Caco-2 (cell line): ENCODE data around the gene CXCR5. TPM values are rescaled to one million over a fixed set of nuclear protein-coding genes. Genes with fewer than 3 reads are reported as not detected.

ENCODE experiments used
- BruUV-seq: library from RNA; stranded (reverse); fragments of 400-500 nt; replicated peaks from 2 replicates; lab custom pipeline; 2021; lab: Mats Ljungman, UMichigan
- CTCF ChIA-PET: fragments of 300-600 bp; sonication (Branson Sonifier 250); formaldehyde crosslinking; loops from one replicate; lab custom pipeline; 2022; ENCODE audit warnings: antibody characterized with exemption; lab: Charles Lee
- POLR2A ChIA-PET: fragments of 300-600 bp; sonication (Branson Sonifier 250); formaldehyde crosslinking; loops from one replicate; lab custom pipeline; 2022; ENCODE audit warnings: antibody characterized with exemption; lab: Charles Lee
- DNase-seq, 2 experiments: peaks; one replicate each; pipeline versions ENCODE4 v3.0.0 to v3.0.0-alpha.2; 2020 to 2022
- H3K27me3 ChIP-seq: replicated peaks from 2 replicates; pipeline ENCODE4 v1.6.0; 2011; ENCODE audit warnings: low read length; ENCODE audit not compliant: control insufficient read depth, insufficient read depth
- H3K36me3 ChIP-seq: 2 replicates; pipeline ENCODE4 v1.5.1; 2011; ENCODE audit warnings: low read length; ENCODE audit not compliant: control insufficient read depth, insufficient read depth
- H3K4me1 ChIP-seq: fragments of 250-450 bp; sonication (Bioruptor Pico); 2 replicates; pipeline ENCODE4 v1.5.1; 2020; ENCODE audit warnings: mild to moderate bottlenecking
- H3K4me3 ChIP-seq: 2 replicates; pipeline ENCODE4 v1.5.1; 2011; ENCODE audit warnings: low read depth, mild to moderate bottlenecking, control low read depth, low read length
- H3K9me3 ChIP-seq: fragments of 250-450 bp; sonication (Bioruptor Pico); 2 replicates; pipeline ENCODE4 v1.5.1; 2020; ENCODE audit warnings: mild to moderate bottlenecking, moderate library complexity
- H3K27ac Mint-ChIP-seq: one replicate; pipeline ENCODE4 v1.8.0; 2022; ENCODE audit warnings: mixed read lengths; ENCODE audit not compliant: unreplicated experiment
- H3K27me3 Mint-ChIP-seq: one replicate; pipeline ENCODE4 v1.8.0; 2022; ENCODE audit warnings: mixed read lengths; ENCODE audit not compliant: insufficient read depth, unreplicated experiment
- H3K36me3 Mint-ChIP-seq: one replicate; pipeline ENCODE4 v1.8.0; 2022; ENCODE audit warnings: mild to moderate bottlenecking, mixed read lengths; ENCODE audit not compliant: insufficient read depth, unreplicated experiment
- H3K4me1 Mint-ChIP-seq: one replicate; pipeline ENCODE4 v1.8.0; 2022; ENCODE audit warnings: low read depth, mixed read lengths; ENCODE audit not compliant: unreplicated experiment
- H3K4me3 Mint-ChIP-seq: one replicate; pipeline ENCODE4 v1.8.0; 2022; ENCODE audit warnings: mild to moderate bottlenecking, moderate library complexity, mixed read lengths; ENCODE audit not compliant: unreplicated experiment
- H3K9me3 Mint-ChIP-seq: one replicate; pipeline ENCODE4 v1.8.0; 2022; ENCODE audit warnings: mixed read lengths; ENCODE audit not compliant: unreplicated experiment
- CTCF ChIP-seq, 2 experiments: fragments of 200-600 bp in 1 of 2; IDR thresholded peaks; 1 replicate in 1 of 2; 2 replicates in 1 of 2; pipeline versions ENCODE4 v1.5.1 to v1.8.0; 2011 to 2022; ENCODE audit warnings: antibody characterized with exemption in 1 of 2, control low read depth in 1 of 2, inconsistent platforms in 1 of 2, low read depth in 1 of 2, low read length in 1 of 2, mild to moderate bottlenecking in 1 of 2, moderate library complexity in 1 of 2; ENCODE audit not compliant: insufficient read depth in 1 of 2, severe bottlenecking in 1 of 2, unreplicated experiment in 1 of 2
- intact Hi-C: fragments of 100-400 bp; cut with micrococcal nuclease; formaldehyde crosslinking; loops from one replicate; pipeline ENCODE4 v1.10.0; 2022; ENCODE audit not compliant: unreplicated experiment
- total RNA-seq: library from RNA; stranded (reverse); gene quantifications from 2 replicates; pipeline ENCODE4 v1.2.3, GENCODE V29; 2022

Gene CXCR5
- total RNA-seq, 1 experiment from 2014 or later: not detected

- H3K4me1 ChIP-seq: peaks cover 75% of the 10 kb centered on the region
- H3K4me3 ChIP-seq: peak overlapping the region; percentile 11
- Mint-ChIP-seq H3K9me3 (no peaks in the 10 kb centered on the region), H3K27me3 (no peaks in the 10 kb centered on the region), H3K4me1 (peaks cover 64% of the 10 kb centered on the region), H3K4me3 (peak overlapping the region; percentile 78), H3K36me3 (peaks cover 70% of the 10 kb centered on the region), H3K27ac (peak overlapping the region; percentile 100)
- DNase-seq: peak; percentile 91 to 94
- H3K27me3 ChIP-seq: no peaks in the 10 kb centered on the region
- ChIA-PET CTCF (interaction anchor here (1.0 to 1.2 kb wide), 3 partner anchors 8 to 130 kb away, joined by 3 to 11 read pairs (median 5); partner anchors contain the start of gene DDX6), POLR2A (no interaction called here)
- no peak for TF ChIP-seq CTCF (IDR thresholded peaks at IDR 0.05; ENCODE audit: insufficient read depth in 1 of 2, low read depth in 1 of 2, low read length in 1 of 2, severe bottlenecking in 1 of 2, unreplicated experiment in 1 of 2)
- H3K36me3 ChIP-seq: no peaks in the 10 kb centered on the region
- intact Hi-C loops: no loop called here
- H3K9me3 ChIP-seq: no peaks in the 10 kb centered on the region
- no TSS peak for BruUV-seq
Observed at GRCh38 chr11:118921121-118921928, 37.6 kb downstream of the CXCR5 start.

GRCh38 chr11:118921929-118922744 is 38.4 kb downstream of the CXCR5 start:
- intact Hi-C loops: no loop called here
- Mint-ChIP-seq H3K4me3 (peak overlapping the region; percentile 78), H3K27ac (peak overlapping the region; percentile 100), H3K9me3 (no peaks in the 10 kb centered on the region), H3K27me3 (no peaks in the 10 kb centered on the region), H3K4me1 (peaks cover 56% of the 10 kb centered on the region), H3K36me3 (peaks cover 62% of the 10 kb centered on the region)
- BruUV-seq: no TSS peak
- H3K27me3 ChIP-seq: no peaks in the 10 kb centered on the region
- DNase-seq: peak; percentile 80 to 83
- ChIA-PET POLR2A (interaction anchor here (0.5 kb wide), 2 partner anchors 86 to 187 kb away, joined by 3 to 7 read pairs; no protein-coding TSS in a partner anchor), CTCF (interaction anchor here (0.8 to 1.2 kb wide), 3 partner anchors 9 to 131 kb away, joined by 3 to 5 read pairs (median 3); partner anchors contain the start of gene DDX6)
- H3K9me3 ChIP-seq: no peaks in the 10 kb centered on the region
- TF ChIP-seq CTCF (IDR thresholded peaks at IDR 0.05; ENCODE audit: insufficient read depth in 1 of 2, low read depth in 1 of 2, low read length in 1 of 2, severe bottlenecking in 1 of 2, unreplicated experiment in 1 of 2): no peak
- peak overlapping the region; percentile 11; the same call in 1 of the 2 replicates for H3K4me3 ChIP-seq
- H3K36me3 ChIP-seq: no peaks in the 10 kb centered on the region
- peaks cover 67% of the 10 kb centered on the region for H3K4me1 ChIP-seq
